Heart right ventricle (tissue), 16 donors: ENCODE measurements around the gene PLEKHA8. TPM values are rescaled to one million over a fixed set of nuclear protein-coding genes. Genes with fewer than 3 reads are reported as not detected.
A peak's percentile ranks its signal among the peaks of the same experiment; 100 is the strongest.

Experiments
- ATAC-seq, 8 donors: fragments of 200-7000 bp; cut with Tn5 transposase; one replicate each; pipeline ENCODE4 v1.9.1; 2020; ENCODE audit warnings: mild to moderate bottlenecking in 8 of 8, moderate library complexity in 8 of 8, moderate number of reproducible peaks in 1 of 8
- DNase-seq, 2 donors: peaks; one replicate each; pipeline ENCODE4 v3.0.0-alpha.2; 2020
- H3K27ac ChIP-seq, 10 donors: fragments of 200-600 bp; sonication (generic) in 2 of 10; one replicate each; pipeline versions ENCODE4 v1.5.0 to v1.8.0; 2020 to 2022; ENCODE audit warnings: mild to moderate bottlenecking in 3 of 10
- H3K27me3 ChIP-seq, 7 donors: fragments of 200-600 bp; one replicate each; pipeline ENCODE4 v1.8.0; 2021 to 2022; ENCODE audit warnings: mild to moderate bottlenecking in 2 of 7
- H3K36me3 ChIP-seq, 9 donors: fragments of 200-600 bp; sonication (generic) in 1 of 9; one replicate each; pipeline versions ENCODE4 v1.5.0 to v1.8.0; 2020 to 2022; ENCODE audit warnings: mild to moderate bottlenecking in 2 of 9
- H3K4me1 ChIP-seq, 9 donors: fragments of 200-600 bp; sonication (generic) in 1 of 9; one replicate each; pipeline versions ENCODE4 v1.5.0 to v1.8.0; 2020 to 2022; ENCODE audit warnings: mild to moderate bottlenecking in 4 of 9
- H3K4me3 ChIP-seq, 10 donors: fragments of 200-600 bp; sonication (generic) in 2 of 10; one replicate each; pipeline versions ENCODE4 v1.5.0 to v1.8.0; 2020 to 2022; ENCODE audit warnings: mild to moderate bottlenecking in 7 of 10, moderate library complexity in 2 of 10
- H3K9me3 ChIP-seq, 11 donors: fragments of 200-600 bp in 10 of 11; sonication (generic) in 2 of 11; one replicate each; pipeline versions ENCODE4 v1.5.0 to v1.8.0; 2013 to 2022; ENCODE audit warnings: mild to moderate bottlenecking in 2 of 11, control low read depth in 1 of 11, moderate library complexity in 1 of 11
- WGBS, 2 donors: extraction: QIAGEN DNeasy Blood & Tissue Kit; methylation state at CpG; one replicate each; pipeline ENCODE4 v1.1.7; 2013; ENCODE audit warnings: inconsistent platforms in 1 of 2; 5-methylcytosine and 5-hydroxymethylcytosine counted together
- intact Hi-C, 10 donors: fragments of 100-400 bp; cut with DNase I; formaldehyde crosslinking; loops; one replicate each; pipeline versions ENCODE4 v1.11.1 to v1.14.2; 2022
- polyA plus RNA-seq, 2 donors: library from polyadenylated mRNA; stranded (reverse); fragments of 200-250 nt; gene quantifications; one replicate each; pipeline ENCODE4 v1.2.3, GENCODE V29; 2013
- total RNA-seq, 10 donors: library from RNA; stranded (reverse); fragmentation: NEBNext Ultra II Directional in 3 of 10; extraction: Animal tissue kit (Norgen Biotek cat#: 25700) in 3 of 10; gene quantifications; one replicate each; pipeline versions ENCODE4 v1.2.1 to v1.2.4, GENCODE V29; 2021 to 2023
- TF ChIP-seq, protein P1 (sequence below), 9 donors: fragments of 200-600 bp; sonication (generic) in 2 of 9; IDR thresholded peaks; one replicate each; pipeline versions ENCODE4 v1.5.0 to v1.8.0; 2021 to 2022; ENCODE audit warnings: antibody characterized with exemption in 9 of 9, mild to moderate bottlenecking in 5 of 9, moderate library complexity in 1 of 9
- donor health status: Arrhythmogenic right ventricular cardiomyopathy.
- donor health status: ischemic (EF 13 %, LVEDD 7.1; RV severe dilation, severe dysfunction).
- donor health status: healthy with polysubstance abuse.
- donor health status: DM: no; HTN: yes; CAD: no.
- donor health status: DM: no; HTN: no; CAD: no.
- donor health status: ischemic (EF 25% LVEDD 6.9; RV normal size, moderate dysfunction).
- donor health status: ischemic (EF 25% LVEDD 5.7; RV mildly dilated, moderate dysfunction).
- donor health status: healthy.
- donor health status: DM: yes; HTN: yes; CAD: no.
- donor health status: Ischemic cardiomyopathy.
- donor health status: ischemic (EF 35%, LVEDD 5.7; RV mildly dilated, moderate dysfunction).
- donor health status: nonischemic (EF 11% LVEDD 7.7; RV severe dilation, severe dysfunction).
- donor health status: DM: yes; HTN: yes; CAD: no.
- donor health status: PGD.
- donor health status: ischemic (EF 29% LVEDD 5.4; RV normal size, mild dysfunction).
- donor health status: nonischemic (EF 23%, LVEDD 6.1; RV moderate dilation, normal function).

The PLEKHA8 gene
- total and polyA plus RNA-seq, 12 donors: 1.8 to 6.0 (median 4.0) TPM

DNA sequence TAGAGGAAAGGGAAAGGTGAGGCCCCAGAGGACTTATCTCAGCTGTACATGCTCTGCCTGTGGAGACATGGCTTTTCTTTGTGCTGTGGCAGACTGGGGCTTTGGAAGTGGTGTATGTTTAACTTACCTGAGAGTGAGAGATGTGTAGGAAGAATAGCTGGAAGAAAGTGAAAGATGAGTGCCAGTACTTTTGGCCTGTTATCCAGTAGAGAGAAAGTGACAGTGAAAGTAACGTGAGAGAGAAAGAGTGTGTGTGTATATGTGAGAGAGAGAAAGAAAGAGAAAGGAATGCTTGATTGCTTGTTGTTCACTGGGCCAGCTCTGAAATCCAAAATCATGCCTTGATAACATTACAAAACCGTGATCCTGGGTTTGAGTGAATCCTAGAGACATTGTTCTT, 132.1 kb downstream of the PLEKHA8 start:
- intact Hi-C loops: loop anchor here in 8 of 10 donors (5.0 to 10.0 kb wide), 7 partner anchors 104 to 404 kb away; partner anchors contain the start of gene ZNRF2 (in 1 of the 8)
- no peak for ATAC-seq
- Histone ChIP-seq H3K9me3 (no peaks in the 10 kb centered on the region), H3K36me3 (peaks cover 0 to 50% (median 0%) of the 10 kb centered on the region in 9 donors), H3K27me3 (no peaks in the 10 kb centered on the region), H3K4me3 (no peak overlapping the region), H3K4me1 (peaks cover 0 to 62% (median 30%) of the 10 kb centered on the region in 9 donors), H3K27ac (peak overlapping the region in 2 of 10 donors; percentile 18 to 54)
- TF ChIP-seq, protein P1, sequence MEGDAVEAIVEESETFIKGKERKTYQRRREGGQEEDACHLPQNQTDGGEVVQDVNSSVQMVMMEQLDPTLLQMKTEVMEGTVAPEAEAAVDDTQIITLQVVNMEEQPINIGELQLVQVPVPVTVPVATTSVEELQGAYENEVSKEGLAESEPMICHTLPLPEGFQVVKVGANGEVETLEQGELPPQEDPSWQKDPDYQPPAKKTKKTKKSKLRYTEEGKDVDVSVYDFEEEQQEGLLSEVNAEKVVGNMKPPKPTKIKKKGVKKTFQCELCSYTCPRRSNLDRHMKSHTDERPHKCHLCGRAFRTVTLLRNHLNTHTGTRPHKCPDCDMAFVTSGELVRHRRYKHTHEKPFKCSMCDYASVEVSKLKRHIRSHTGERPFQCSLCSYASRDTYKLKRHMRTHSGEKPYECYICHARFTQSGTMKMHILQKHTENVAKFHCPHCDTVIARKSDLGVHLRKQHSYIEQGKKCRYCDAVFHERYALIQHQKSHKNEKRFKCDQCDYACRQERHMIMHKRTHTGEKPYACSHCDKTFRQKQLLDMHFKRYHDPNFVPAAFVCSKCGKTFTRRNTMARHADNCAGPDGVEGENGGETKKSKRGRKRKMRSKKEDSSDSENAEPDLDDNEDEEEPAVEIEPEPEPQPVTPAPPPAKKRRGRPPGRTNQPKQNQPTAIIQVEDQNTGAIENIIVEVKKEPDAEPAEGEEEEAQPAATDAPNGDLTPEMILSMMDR (IDR thresholded peaks at IDR 0.05): no peak
- no peak for DNase-seq
- 85 to 87% methylated on average over 2 of the region's 2 CpGs for WGBS, 2 donors

DNA sequence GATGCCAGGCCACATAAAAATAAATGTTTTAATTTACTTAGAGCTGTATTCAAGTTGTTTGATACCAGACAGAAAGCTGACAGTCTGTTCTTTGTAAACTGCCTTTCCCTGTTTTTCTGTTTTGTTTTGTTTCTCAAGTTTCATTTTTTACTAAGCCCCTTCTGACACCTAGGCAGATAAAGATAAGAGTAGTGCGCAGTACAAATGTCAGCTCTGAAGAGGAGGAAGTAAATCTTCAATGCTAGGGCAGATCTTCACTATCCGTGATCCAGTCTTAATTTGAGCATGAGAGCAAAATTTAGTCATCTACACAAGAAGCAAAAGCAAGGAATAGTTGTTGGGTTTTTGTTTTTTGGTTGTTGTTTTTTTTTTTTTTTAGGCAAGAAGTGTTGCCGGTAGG, 133.9 kb downstream of the PLEKHA8 start:
- no peaks in the 10 kb centered on the region for H3K9me3 ChIP-seq
- no peak for ATAC-seq
- peaks cover 0 to 74% (median 30%) of the 10 kb centered on the region in 9 donors for H3K4me1 ChIP-seq
- no peak for DNase-seq
- WGBS, 2 donors: 76 to 82% methylated on average over 3 of the region's 3 CpGs
- H3K36me3 ChIP-seq: peaks cover 0 to 40% (median 0%) of the 10 kb centered on the region in 9 donors
- intact Hi-C loops: loop anchor here in 9 of 10 donors (2.0 to 10.0 kb wide), 8 partner anchors 103 to 403 kb away; partner anchors contain the start of gene ZNRF2 (in 1 of the 9)
- H3K27ac ChIP-seq: peak overlapping the region in 2 of 10 donors; percentile 43 to 76
- no peaks in the 10 kb centered on the region for H3K27me3 ChIP-seq
- TF ChIP-seq, protein P1 (IDR thresholded peaks at IDR 0.05): no peak
- H3K4me3 ChIP-seq: no peak overlapping the region

DNA sequence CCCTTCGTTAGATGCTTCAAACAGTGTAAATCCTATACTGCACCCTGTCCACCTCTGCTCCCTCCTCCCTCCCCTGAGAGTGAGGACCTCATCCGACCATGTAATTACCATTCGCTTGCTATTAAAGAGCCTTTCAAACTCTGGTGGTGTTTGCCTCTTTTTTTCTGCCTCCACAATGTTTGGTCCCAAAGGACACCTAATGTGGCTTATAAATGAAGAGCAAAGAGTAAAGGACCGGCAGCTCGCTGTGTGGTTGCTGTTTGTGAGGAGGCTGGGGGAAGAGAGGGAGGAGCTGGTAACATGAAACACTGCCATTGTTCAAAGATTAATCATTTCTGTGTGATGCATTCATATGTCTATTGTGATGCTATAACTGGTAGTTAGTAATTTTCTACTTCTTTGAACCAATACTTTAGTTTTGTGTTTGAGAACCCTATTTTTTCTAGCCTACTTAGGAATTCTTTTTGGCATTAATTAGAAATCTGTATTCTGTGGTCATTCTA, 134.5 kb downstream of the PLEKHA8 start:
- H3K27ac ChIP-seq: peak overlapping the region in 7 of 10 donors; percentile 12 to 76 (median 49)
- 67 to 82% methylated on average over 5 of the region's 5 CpGs for WGBS, 2 donors
- H3K4me1 ChIP-seq: peaks cover 0 to 74% (median 30%) of the 10 kb centered on the region in 9 donors
- H3K9me3 ChIP-seq: no peaks in the 10 kb centered on the region
- TF ChIP-seq, protein P1 (IDR thresholded peaks at IDR 0.05): no peak
- intact Hi-C loops: loop anchor here in 9 of 10 donors (2.0 to 10.0 kb wide), 8 partner anchors 102 to 402 kb away; partner anchors contain the start of gene ZNRF2 (in 1 of the 9)
- DNase-seq (no peak), ATAC-seq (no peak)
- no peaks in the 10 kb centered on the region for H3K27me3 ChIP-seq
- peak overlapping the region in 1 of 10 donors; percentile 12 for H3K4me3 ChIP-seq
- peaks cover 0 to 35% (median 0%) of the 10 kb centered on the region in 9 donors for H3K36me3 ChIP-seq

DNA sequence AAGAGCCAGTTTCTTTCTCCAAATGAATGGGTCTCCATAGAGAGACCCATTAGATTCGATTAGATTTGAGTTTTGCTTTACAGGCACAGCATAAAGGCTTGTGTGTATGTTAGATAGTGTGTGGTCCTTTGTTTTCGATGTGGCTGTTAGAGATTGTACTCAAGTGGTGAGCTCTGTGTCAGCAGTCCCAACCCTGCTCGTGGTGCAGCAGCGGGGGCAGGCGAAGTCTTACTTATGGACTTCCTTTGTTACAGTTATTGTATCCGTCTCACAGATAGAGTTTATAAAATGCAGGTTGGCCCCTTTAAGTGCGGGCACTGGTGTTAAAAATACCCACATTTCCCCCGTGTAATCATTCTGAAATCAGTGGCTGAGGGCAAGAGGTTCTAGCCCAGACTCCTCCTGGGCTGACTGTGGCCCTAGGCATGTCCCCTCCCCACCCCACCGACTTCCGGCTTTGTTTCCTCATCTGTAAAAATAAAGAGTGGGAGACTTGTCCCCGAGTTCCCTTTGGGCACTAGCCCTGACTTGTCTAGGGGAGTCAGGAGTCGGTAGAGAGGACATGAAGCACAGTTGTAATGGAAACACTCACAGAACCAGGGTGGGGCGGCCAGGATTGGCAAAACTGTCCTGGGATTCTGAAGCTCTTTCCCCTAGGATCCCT, 135.2 kb downstream of the PLEKHA8 start:
- peak overlapping the region in 1 of 10 donors; percentile 12 for H3K4me3 ChIP-seq
- WGBS, 2 donors: 53 to 57% methylated on average over 13 of the region's 13 CpGs
- H3K9me3 ChIP-seq: no peaks in the 10 kb centered on the region
- no peaks in the 10 kb centered on the region for H3K27me3 ChIP-seq
- peak in 7 of 8 donors; percentile 29 to 56 (median 46) for ATAC-seq
- TF ChIP-seq, protein P1 (IDR thresholded peaks at IDR 0.05): no peak
- no peak for DNase-seq
- H3K36me3 ChIP-seq: peaks cover 0 to 28% (median 0%) of the 10 kb centered on the region in 9 donors
- peak overlapping the region in 7 of 10 donors; percentile 12 to 76 (median 49) for H3K27ac ChIP-seq
- H3K4me1 ChIP-seq: peaks cover 0 to 81% (median 30%) of the 10 kb centered on the region in 9 donors
- intact Hi-C loops: loop anchor here in 9 of 10 donors (2.0 to 10.0 kb wide), 8 partner anchors 101 to 401 kb away; partner anchors contain the start of gene ZNRF2 (in 1 of the 9)
